IPS-NIHi7 (cell line): ENCODE results near the gene SLC16A14.

ENCODE experiments used
- DNase-seq: peaks from one replicate; pipeline ENCODE4 v3.0.0; 2012; ENCODE audit warnings: mixed read lengths; ENCODE audit errors: extremely low spot score

Gene SLC16A14

GRCh38 chr2:230042195-230042594 lies 26.5 kb downstream of the SLC16A14 start:
- no peak for DNase-seq

- DNase-seq = no peak
These were observed 45.4 kb downstream of the SLC16A14 start for GRCh38 chr2:230023313-230023712.

- DNase-seq = no peak
These were observed 49.0 kb downstream of the SLC16A14 start for GRCh38 chr2:230019742-230020141.

GRCh38 chr2:230018153-230018552 lies 50.6 kb downstream of the SLC16A14 start:
- DNase-seq = no peak

- DNase-seq = no peak
These were observed 51.9 kb downstream of the SLC16A14 start for GRCh38 chr2:230016844-230017243.

GRCh38 chr2:230012267-230012884 lies 56.3 kb downstream of the SLC16A14 start:
- DNase-seq = no peak

GRCh38 chr2:230011617-230012016 lies 57.1 kb downstream of the SLC16A14 start:
- DNase-seq = no peak

GRCh38 chr2:230010501-230010900 lies 58.2 kb downstream of the SLC16A14 start:
- no peak for DNase-seq

GRCh38 chr2:230008708-230009066 lies 60.0 kb downstream of the SLC16A14 start:
- no peak for DNase-seq

- peak; percentile 66 for DNase-seq
These were observed 60.6 kb downstream of the SLC16A14 start for GRCh38 chr2:230007931-230008707.

- DNase-seq = no peak
These were observed 68.4 kb downstream of the SLC16A14 start for GRCh38 chr2:230000118-230000841.

GRCh38 chr2:229997565-229997964 lies 71.2 kb downstream of the SLC16A14 start:
- DNase-seq = no peak

GRCh38 chr2:229996320-229996719 lies 72.4 kb downstream of the SLC16A14 start:
- no peak for DNase-seq

- no peak for DNase-seq
These were observed 75.5 kb downstream of the SLC16A14 start for GRCh38 chr2:229993236-229993635.
